ENCODE results near the gene SUPV3L1.
"Not testable (repeated sequence)": the region's sequence is repeated elsewhere in the genome, so short reads cannot be mapped to it uniquely, and the experiment has no call there.

SUPV3L1 gene

DNA sequence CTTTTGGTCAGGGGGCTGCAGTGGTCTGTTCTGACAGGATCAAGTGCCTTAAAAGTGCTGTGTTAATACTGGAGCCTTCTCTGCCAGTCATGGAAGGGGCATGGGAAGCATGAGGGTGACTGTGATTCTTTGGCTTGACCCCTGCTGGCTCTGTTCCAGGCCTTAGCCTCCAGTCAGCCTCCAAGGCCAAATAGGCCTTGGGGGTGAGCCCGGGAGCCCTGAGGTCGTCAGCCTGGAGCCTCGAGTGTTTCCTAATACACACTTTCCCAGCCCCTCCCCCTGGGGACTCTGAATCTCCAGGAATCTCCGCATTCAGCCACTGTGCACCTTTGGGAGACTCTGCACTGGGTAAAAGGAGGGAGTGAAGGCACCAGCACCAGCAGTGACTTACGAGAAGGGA lies 50.1 kb downstream of the SUPV3L1 start:
- no peak for DNase-seq (ENCODE audit: low read depth)

DNA sequence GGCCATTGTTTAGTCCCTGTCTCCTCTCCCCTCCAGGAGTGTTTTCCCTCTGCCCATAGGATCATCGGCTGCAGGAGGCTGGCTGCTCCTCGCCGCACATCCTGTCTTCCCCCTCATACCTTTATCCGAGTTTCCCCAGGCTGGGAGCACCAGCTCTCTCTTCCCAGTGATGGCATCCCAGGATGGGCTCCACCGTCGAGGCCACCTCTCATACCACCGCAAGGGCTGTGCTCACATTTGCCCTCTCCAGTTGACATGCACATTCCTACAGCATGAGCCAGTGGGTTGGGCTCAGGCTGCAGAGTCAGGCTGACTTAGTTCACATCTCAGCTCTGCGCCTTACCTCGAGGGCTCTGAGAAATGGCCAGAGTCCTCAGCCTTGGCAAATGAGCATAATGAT lies 52.2 kb downstream of the SUPV3L1 start:
- no peak for DNase-seq (ENCODE audit: low read depth)

DNA sequence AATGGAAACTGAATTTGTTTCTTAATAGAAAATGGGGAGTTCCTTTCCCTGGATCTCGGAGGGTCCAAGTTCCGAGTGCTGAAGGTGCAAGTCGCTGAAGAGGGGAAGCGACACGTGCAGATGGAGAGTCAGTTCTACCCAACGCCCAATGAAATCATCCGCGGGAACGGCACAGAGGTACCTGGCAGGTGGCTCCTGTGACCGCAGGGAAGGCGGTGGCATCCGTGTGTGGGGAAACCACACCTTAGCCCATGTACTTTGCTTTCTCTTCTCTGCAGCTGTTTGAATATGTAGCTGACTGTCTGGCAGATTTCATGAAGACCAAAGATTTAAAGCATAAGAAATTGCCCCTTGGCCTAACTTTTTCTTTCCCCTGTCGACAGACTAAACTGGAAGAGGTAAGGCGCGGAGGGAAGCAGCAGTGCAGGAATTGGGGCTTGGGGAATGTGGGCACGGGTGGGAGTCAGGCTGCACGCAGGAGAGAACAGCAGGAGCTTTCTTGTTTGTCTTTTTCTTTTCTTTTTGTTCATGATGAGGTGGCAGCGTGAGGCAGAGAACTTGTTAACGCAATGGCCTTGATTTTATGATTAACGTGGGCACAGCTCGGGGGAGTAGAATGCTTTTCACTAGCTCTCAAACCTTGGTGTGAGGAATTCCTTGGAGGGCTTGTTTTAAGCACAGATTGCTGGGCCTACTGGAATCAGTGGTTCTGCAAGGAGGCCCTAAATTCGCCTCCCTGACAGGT lies 52.9 kb downstream of the SUPV3L1 start:
- no peak for DNase-seq (ENCODE audit: low read depth)

DNA sequence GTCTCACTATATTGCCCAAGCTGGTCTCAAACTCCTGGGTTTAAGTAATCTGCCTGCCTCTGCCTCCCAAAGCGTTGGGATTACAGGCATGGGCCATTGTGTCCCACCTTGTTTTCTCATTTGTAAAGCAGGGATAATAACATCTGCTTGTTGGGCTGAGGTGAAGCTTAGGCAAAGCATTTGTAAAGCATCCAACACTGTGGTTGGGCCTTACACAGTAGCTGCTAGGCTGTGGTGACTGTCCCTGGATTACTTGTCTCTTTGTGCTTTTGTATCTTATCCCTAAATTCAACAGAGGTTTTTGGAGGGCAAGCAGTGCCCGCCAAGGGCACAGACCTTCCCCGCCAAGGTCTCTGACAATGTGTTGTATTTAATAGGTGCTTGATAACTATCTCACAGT lies 54.4 kb downstream of the SUPV3L1 start:
- no peak for DNase-seq (ENCODE audit: low read depth)

DNA sequence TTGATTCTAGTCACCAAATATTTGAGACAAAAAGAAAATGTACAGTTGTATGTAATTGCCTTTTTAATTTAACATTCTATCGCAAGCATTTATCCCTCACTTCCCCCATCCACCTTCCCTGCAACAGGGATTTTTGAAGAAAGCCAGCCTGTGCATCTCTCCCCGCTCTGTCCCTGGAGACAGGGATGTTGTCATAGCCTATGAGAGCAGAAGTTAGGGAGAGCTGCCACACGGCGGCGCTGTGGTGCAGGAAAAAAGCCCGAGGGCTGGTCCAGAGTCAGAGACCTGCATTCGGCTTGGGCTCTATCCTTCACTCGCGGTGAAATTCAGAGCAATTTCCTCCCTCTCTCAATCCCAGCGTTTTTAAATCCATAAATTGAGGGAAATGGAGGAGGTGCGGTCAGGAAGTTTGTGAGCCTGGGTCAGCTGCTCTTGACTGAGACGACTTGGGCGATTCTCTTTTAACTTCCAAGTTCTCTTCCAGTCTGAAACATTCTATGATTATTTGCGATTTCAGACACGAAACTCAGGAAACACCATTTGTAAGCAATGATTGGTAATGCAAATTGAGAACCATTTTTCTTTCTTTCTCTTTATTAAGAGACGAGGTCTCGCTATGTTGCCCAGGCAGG lies 57.6 kb downstream of the SUPV3L1 start:
- peak; percentile 87 for DNase-seq (ENCODE audit: low read depth)

DNA sequence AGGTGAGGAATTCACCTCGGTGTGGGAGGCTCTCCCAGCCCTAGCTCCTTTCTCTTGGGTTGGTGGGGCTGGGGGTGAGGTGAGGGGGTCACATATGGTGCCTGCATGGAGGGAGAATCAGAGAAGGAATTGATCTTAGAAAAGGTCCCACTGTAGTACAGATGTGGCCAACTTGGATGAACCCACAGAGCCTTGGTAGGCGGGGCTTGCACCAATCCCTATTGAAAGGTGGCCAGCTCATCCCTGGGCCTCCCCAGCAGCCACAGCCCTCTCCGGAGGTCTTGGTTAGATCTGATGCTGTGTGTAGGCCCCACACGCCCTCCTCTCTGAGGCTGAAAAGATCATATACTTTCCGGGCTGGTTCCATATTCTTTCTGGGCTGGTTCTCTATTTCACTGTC lies 59.1 kb downstream of the SUPV3L1 start:
- DNase-seq (ENCODE audit: low read depth), result no peak

DNA sequence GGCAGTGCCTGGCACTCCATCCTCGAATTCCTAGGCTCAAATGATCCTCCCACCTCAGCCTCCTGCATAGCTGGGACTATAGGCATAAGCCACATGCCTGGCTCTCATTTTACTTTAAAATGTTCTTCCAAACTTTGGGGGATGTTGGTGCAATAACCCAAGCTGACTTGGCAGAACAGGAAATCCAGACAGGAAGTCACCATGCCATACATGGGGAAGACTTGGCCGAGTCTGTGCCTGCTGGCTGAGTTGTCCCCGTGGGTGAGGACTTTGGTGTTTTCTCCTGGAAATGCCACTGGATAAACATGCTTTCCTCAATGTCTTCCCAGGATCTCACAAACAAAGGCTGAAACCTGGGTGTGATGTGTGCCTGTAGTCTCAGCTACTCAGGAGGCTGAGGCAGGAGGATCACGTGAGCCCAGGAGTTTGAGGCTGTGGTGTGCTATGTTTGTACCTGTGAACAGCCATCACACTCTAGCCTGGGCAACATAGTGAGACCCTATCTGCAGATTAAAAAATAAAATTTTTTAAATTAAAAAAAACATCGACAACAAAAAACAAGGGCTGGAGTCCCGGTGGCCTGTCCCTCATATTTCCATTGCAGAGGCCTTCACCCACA lies 59.9 kb downstream of the SUPV3L1 start:
- no peak for DNase-seq (ENCODE audit: low read depth)

DNA sequence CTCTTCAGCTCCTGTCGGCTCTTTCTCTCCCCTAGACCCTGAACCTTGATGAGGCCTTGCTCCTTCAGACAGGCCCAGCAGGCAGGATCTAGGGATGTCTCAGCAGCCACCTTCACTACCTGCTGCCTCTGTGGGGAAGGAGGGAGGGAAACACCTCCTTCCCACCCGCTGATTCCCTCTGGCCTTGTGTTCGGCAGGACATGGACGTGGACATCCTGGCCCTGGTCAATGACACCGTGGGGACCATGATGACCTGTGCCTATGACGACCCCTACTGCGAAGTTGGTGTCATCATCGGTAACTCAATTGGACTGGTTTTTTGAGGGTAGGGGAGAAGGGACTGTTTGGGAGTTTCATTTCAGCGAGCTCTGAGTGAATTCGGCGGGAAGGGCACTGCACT lies 60.4 kb downstream of the SUPV3L1 start:
- no peak for DNase-seq (ENCODE audit: low read depth)

DNA sequence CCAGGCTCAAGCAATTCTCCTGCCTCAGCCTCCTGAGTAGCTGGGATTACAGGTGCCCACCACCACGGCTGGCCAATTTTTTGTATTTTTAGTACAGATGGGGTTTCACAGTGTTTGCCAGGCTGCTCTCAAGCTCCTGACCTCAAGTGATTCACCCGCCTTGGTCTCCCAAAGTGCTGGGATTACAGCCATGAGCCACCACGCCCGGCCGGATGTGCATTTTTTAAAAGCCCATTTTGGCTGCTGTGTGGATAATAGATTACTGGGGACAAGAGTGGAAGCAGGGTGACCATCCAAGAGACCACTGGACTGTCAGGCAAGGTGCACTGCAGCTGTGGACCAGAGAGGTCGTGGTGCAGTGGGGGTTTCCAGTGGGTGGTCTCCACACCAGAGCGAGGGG lies 61.5 kb downstream of the SUPV3L1 start:
- no peak for DNase-seq (ENCODE audit: low read depth)

DNA sequence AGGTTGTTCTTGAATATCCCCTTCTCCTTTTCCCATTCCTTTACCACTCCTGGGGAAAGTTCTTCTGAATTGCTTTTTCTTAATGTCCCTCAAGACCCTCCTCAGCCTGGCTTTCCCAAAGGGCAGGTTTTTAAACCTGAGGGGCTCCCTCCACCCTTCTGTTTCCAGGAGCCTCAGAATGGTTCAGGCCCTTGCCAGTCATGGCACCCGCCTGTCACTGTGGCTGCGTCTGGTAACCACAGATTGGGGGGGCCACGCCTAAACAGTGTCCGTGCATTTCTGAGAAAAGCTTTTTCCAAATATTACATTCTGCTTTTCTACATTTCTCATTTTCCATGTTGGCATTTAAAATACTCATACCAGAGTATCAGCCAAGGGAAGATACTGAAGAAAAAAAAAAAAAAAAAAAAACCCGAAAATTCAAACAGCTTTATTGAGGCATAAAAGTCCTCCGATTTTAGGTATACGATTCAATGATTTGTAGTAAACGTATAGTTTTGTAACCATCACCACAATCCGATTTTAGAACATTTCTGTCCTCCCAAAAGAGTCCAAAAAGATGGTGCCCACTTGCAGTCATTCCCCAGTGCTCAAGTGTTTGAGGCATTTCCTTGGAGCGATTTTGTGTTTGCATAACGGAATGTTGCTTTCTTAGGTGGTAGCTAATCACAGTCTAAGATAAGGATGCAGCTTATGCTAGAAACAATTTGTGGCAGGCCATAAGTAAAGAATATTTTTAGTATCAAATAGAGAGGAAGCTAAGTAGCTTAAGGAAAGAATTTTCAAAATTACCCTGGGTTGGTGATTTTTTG lies 62.2 kb downstream of the SUPV3L1 start:
- DNase-seq (ENCODE audit: low read depth), result no peak

DNA sequence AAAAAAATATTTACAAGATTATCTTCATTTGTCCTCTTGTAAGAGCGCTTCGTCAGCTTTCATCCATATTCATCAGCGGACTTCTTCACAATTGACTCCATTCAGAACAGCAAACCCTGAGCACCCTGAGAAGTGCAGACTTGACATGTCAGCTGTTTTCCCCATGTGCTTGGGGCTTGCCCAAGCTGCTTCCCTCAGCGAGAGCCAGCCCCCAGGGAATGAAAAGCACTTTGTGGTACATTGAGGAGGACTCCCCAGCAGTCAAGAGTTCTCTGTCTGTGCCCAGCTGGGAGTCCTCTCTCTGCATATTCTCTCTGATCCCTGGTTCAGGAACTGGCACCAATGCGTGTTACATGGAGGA lies 62.8 kb downstream of the SUPV3L1 start:
- DNase-seq (ENCODE audit: low read depth), result no peak

DNA sequence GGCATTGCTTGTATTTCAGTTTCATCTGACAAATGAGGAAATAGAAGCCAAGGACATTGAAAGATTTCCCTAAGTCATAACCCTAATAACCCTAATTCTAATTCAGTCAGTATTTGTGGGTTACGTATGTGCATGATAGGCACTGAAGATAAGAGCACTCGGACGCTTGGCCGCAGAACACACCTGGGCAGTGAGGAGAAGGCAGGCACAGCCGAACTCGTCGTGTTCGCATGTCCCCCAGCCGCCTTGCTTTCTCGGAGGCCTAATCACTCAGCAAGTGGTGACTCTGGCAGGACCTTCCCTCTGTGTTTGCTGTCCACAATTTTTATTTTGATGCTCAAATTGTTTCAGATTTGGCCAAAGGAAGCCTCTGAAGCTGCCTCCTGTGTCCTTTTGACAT lies 63.8 kb downstream of the SUPV3L1 start:
- no peak for DNase-seq (ENCODE audit: low read depth)

DNA sequence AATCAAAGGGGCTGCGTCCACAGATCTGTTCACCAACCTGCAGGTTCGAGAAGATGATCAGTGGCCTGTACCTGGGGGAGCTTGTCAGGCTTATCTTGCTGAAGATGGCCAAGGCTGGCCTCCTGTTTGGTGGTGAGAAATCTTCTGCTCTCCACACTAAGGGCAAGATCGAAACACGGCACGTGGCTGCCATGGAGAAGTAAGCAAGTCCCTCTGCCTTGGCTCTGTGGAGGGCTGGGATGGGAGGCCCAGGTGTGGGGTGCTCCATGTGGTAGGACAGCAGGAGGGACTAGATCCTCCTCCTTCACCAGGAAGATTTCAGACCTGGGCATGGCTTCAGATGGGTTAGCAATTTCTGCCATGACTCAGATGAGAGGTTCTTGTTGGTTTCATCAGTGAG lies 66.0 kb downstream of the SUPV3L1 start:
- DNase-seq (ENCODE audit: low read depth), result no peak

DNA sequence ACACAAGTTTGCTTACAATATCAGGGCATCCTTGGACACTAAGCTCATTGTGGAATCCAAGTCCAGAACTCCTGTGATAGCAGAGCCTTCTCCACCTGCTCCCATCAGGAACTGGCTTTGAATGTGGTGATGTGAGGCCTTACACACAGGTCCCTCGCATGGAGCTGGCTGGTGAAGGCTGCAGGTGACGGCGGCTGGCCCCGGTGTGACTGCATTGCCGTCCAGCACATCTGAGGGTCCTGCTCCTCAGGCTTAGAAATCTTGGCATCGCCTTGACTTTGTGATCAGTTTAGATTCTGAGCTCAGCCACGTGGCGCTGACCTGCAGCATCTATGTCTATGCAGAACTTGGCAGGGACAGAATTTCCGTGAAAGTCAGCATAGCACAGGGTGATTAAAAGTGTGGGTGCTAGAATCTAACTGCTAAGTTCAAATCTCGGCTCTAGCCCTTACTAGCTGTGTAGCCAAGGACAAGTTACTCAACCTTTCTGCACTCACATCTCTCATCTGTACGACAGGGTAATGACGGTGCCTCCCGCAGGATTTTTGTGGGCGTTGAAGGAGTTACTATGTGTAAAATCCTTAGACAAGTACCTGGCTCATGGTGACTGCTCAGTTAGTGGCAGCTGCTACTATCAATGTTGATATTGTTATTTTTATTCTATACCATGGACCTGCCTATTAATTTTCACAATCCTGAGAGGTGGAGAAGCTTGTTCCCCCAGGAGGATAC lies 66.7 kb downstream of the SUPV3L1 start:
- no peak for DNase-seq (ENCODE audit: low read depth)

DNA sequence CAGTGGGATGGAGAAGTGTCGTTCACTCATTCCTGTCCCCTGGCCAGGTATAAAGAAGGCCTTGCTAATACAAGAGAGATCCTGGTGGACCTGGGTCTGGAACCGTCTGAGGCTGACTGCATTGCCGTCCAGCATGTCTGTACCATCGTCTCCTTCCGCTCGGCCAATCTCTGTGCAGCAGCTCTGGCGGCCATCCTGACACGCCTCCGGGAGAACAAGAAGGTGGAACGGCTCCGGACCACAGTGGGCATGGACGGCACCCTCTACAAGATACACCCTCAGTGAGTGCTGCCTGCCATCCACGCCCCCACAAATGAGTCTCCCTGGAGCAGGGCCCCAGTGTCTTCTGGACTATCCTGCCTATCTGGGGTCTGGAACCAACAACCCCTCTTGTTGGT lies 67.3 kb downstream of the SUPV3L1 start:
- no peak for DNase-seq (ENCODE audit: low read depth)

DNA sequence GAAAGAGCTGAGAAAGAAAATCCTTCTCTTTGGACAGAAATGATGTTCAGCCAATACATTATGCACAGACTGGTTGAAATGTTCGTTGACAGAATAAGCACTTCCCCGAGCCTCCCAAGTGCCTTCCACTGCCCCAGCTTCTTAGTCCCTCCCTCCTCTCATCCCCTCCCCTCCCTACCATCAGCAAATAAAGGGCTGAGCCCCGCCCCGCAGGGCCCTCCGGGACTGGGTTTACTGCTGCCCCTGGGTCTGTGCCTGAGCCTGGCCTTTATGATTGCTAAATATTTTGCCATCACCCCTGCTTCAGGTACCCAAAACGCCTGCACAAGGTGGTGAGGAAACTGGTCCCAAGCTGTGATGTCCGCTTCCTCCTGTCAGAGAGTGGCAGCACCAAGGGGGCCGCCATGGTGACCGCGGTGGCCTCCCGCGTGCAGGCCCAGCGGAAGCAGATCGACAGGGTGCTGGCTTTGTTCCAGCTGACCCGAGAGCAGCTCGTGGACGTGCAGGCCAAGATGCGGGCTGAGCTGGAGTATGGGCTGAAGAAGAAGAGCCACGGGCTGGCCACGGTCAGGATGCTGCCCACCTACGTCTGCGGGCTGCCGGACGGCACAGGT lies 68.2 kb downstream of the SUPV3L1 start:
- DNase-seq (ENCODE audit: low read depth), result no peak

DNA sequence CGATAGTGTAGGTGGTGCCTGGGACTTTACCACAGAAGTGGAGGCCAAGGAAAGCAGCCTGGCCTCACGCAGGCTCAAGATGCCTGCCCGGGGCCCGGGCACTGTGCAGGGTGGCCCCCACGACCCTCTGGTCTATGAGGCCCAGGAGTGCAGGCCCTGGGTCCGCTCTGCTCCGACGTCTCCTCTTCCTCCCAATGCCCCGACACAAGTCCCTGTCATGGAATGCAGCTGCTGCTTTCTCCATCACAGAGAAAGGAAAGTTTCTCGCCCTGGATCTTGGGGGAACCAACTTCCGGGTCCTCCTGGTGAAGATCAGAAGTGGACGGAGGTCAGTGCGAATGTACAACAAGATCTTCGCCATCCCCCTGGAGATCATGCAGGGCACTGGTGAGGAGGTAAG lies 70.0 kb downstream of the SUPV3L1 start:
- no peak for DNase-seq (ENCODE audit: low read depth)

DNA sequence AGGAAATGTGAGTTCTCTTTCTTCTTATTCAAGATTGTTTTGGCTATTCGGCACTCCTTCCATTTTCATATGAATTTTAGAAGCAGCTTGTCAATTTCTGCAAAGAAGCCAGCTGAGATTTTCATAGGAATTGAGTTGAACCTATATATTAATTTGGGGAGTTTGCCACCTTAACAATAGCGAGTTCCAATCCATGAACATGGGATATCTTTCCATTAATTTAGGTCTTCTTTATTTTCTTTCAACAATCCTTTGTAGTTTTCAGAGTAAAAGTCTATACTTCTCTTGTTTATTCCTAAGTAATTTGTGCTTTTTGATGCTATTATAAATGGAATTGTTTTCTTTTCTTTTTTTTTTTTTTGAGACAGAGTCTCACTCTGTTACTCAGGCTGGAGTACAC lies 71.4 kb downstream of the SUPV3L1 start:
- DNase-seq (ENCODE audit: low read depth), result not testable (repeated sequence)

DNA sequence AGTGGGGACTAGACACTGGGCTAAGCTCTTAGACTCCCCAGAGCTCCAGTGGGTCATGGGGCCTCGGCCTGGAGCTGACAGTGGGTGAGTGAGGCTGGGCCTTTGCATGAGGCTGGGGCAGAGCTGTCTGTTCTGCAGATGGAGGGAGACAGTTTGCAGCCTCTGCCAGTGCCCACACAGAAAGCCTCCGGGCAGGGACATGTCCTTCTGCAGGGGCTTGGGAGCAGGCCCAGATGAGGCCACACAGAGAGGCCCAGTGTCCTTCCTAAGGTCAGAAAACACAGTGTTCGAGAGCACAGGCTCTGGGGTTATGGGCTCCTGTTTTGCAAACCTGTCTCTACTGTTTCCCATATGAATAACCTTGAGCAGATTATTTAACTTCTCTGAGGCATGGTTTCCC lies 73.1 kb downstream of the SUPV3L1 start:
- no peak for DNase-seq (ENCODE audit: low read depth)

DNA sequence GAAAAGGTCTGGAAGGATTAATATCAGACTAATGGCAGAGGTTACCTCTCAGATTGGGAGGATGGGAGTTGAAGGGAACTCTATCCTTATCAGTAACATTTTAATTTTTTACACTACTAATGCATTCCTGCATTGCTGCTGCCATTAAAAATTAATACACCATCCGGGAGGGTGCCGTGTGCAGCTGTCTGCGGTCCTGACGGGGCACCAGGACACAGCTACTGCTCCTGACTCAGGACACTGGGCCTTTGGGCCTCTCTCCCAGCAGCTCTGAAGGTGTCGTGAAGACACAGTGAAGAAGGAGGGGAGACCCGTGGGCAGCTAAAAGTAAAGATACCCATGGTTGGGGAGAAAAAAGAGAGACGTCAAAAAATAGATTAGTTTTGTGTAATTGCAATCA lies 74.8 kb downstream of the SUPV3L1 start:
- no peak for DNase-seq (ENCODE audit: low read depth)

All from activated T-cell treated with anti-CD3 and anti-CD28 coated beads for 1 hour (primary cell).